ENCODE data around the gene SPATS2L.

SPATS2L gene
- long read RNA-seq, donor 1, full-length matches to known transcripts, result 25 of 224 reads
- long read RNA-seq, donor 1, partial matches to known transcripts, result 190 of 224 reads
- long read RNA-seq, donor 1, other reads (novel, unspliced or antisense), result 9 of 224 reads
- long read RNA-seq, donor 2, partial matches to known transcripts, result 30 of 40 reads
- long read RNA-seq, donor 2, other reads (novel, unspliced or antisense), result 0 of 40 reads
- long read RNA-seq, donor 3, partial matches to known transcripts, result 79 of 89 reads
- long read RNA-seq, donor 3, other reads (novel, unspliced or antisense), result 0 of 89 reads
- long read RNA-seq, donor 4, partial matches to known transcripts, result 42 of 55 reads
- long read RNA-seq, donor 4, other reads (novel, unspliced or antisense), result 0 of 55 reads
- long read RNA-seq, donor 5, transcript SPATS2L-204 (13 exons, 2,463 nt), result major isoform, 7 of 57 reads
- long read RNA-seq, donor 5, transcript SPATS2L-209 (13 exons, 2,698 nt), result minor isoform, 5 of 57 reads
- long read RNA-seq, donor 5, partial matches to known transcripts, result 34 of 57 reads
- long read RNA-seq, donor 5, other reads (novel, unspliced or antisense), result 9 of 57 reads
- long read RNA-seq, donor 6, transcript SPATS2L-204 (13 exons, 2,463 nt), result minor isoform, 5 of 192 reads
- long read RNA-seq, donor 6, transcript SPATS2L-223 (3 exons, 745 nt), result major isoform, 16 of 192 reads
- long read RNA-seq, donor 6, partial matches to known transcripts, result 166 of 192 reads
- long read RNA-seq, donor 6, other reads (novel, unspliced or antisense), result 5 of 192 reads
- long read RNA-seq, donor 7, transcript SPATS2L-223 (3 exons, 745 nt), result major isoform, 15 of 132 reads
- long read RNA-seq, donor 7, partial matches to known transcripts, result 104 of 132 reads
- long read RNA-seq, donor 7, other reads (novel, unspliced or antisense), result 7 of 132 reads
- long read RNA-seq, donor 8, transcript SPATS2L-204 (13 exons, 2,463 nt), result major isoform, 5 of 59 reads
- long read RNA-seq, donor 8, partial matches to known transcripts, result 32 of 59 reads
- long read RNA-seq, donor 8, other reads (novel, unspliced or antisense), result 12 of 59 reads

DNA sequence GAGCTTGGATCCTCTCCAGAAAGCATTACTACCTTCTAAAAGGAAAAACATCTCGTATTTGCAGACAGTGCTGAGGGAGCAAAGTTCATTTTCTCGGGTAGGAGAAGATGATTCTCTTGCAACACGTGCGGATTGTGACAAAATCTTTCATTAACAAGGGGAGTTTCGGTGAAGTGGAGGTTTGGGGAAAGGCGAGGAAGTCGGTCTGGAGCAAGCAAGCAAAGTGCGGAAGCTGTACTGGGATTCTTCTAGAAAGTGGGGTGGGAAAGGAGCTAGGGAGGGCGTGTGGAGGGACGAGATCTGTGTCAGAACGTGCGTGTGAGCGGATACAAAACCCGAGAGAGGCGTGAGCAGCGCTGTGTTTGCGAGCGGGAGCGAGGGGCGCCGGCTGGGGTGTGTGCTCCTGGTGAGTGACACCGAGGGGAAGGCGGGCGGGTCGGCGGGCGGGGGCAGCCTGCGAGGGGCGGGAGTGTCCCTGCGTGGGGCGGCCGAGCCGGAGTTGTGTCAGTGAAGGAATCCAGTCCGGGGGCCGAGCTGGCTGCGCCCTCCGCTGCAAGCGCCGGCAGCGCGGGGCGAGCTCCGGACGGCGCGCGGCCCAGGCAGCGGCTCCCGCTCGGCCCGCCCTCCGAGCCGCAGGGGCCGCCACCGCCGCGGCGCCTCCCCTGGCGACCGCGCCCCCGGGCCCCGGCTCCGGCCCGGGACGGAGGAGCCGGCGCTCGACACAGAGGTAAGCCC is at the start of gene SPATS2L:
Gene SPATS2L, plus strand, starts transcription at position 498 of the 735 bp plus-strand sequence. CDS start 82,552 bp downstream, outside the sequence.
- peak; percentile 83 for DNase-seq

GRCh38 chr2:200257570-200257969 is 48.9 kb upstream of the SPATS2L start:
- no peak for DNase-seq

DNA sequence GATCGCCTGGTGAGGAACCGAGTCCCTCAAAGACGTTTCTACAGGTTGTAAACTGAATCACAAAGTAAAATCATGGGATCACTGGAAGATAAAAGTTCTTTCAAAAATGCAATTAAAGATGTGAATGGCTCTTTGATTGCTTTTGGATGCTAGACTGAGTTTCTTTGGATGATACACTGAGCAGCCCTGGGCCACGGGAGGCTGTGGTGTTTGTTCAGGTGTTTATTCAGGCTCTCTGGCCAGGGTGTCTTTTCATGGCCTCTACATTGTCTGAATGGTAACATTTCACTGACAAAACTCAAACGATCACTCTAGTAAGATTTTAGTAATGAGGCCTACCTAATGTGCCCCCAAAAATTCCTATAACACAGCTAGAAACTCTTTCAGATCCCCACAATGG is 48.4 kb upstream of the SPATS2L start:
- DNase-seq, result no peak

DNA sequence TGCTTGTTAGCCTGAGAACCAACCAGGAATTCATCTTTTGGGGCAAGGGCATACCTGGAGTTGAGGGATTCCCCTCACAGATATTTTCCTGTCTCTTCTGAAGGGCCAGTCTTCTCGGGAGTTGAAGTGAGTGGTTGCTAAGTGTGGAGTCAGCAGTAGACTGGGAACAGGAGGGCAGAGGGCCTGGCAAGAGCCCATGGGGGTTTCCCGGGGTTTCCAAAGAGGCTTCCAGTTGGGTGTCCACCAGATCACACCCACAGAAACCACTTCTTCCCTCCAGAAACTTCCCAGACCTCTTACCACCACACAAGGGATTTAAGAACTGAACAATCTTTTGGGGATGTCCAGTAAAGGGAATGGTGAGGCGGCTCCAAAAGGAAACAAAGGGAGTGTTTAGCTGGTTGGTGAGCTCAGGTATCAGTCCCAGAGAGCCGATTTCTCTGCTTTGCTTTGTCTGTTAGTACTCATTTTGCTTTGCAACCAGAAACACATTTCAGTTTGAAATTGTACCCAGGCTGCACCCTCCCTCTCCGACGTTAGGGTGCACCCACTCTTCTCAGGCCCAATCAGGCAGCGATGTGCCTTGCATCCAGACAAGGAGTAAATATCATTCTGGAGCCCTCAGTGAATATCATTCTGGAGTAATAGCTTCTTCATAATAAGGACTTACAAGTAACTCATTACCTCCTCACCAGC is 47.5 kb upstream of the SPATS2L start:
- DNase-seq, result no peak

GRCh38 chr2:200259577-200259957 is 46.9 kb upstream of the SPATS2L start:
- DNase-seq, result no peak

DNA sequence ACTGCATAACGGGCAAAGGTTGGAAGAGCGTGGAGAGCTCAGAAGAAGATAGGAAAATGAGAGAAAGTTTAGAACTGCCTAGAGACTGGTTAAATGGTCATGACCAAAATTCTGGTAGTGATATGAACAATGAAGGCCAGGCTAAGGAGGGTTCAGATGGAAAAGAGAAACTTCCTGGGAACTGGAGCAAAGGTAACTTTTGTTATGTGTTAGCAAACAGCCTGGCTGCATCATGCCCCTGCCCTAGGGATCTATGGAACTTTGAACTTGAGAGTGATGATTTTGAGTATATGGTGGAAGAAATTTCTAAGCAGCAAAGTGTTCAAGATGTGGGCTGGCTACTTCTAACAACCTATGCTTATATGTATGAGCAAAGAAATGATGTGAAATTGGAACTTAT is 44.4 kb upstream of the SPATS2L start:
- no peak for DNase-seq

- DNase-seq, result no peak
Measured at GRCh38 chr2:200263279-200263678, 43.2 kb upstream of the SPATS2L start.

GRCh38 chr2:200264631-200265030 is 41.9 kb upstream of the SPATS2L start:
- DNase-seq, result no peak

- no peak for DNase-seq
Measured at GRCh38 chr2:200266406-200266805, 40.1 kb upstream of the SPATS2L start.

GRCh38 chr2:200267350-200267749 is 39.1 kb upstream of the SPATS2L start:
- no peak for DNase-seq

- no peak for DNase-seq
Measured at GRCh38 chr2:200270732-200271131, 35.8 kb upstream of the SPATS2L start.

DNA sequence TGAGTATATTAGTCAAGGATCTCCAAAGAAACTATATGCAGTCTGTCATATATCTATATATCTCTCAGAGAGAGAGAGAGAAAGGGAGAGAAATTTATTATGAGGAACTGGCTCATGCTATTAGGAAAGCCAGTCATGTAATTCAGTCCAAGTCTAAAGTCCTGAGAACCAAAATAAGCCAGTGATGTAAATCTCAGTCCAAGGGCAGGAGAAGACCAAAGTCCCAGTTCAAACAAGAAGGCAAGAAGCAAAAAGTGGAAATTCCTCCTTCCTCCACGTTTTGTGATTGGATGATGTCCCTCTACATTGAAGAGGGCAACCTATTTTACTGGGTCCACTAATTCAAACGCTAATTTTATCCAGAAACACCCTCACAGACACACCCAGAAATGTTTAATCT is 34.2 kb upstream of the SPATS2L start:
- no peak for DNase-seq

DNA sequence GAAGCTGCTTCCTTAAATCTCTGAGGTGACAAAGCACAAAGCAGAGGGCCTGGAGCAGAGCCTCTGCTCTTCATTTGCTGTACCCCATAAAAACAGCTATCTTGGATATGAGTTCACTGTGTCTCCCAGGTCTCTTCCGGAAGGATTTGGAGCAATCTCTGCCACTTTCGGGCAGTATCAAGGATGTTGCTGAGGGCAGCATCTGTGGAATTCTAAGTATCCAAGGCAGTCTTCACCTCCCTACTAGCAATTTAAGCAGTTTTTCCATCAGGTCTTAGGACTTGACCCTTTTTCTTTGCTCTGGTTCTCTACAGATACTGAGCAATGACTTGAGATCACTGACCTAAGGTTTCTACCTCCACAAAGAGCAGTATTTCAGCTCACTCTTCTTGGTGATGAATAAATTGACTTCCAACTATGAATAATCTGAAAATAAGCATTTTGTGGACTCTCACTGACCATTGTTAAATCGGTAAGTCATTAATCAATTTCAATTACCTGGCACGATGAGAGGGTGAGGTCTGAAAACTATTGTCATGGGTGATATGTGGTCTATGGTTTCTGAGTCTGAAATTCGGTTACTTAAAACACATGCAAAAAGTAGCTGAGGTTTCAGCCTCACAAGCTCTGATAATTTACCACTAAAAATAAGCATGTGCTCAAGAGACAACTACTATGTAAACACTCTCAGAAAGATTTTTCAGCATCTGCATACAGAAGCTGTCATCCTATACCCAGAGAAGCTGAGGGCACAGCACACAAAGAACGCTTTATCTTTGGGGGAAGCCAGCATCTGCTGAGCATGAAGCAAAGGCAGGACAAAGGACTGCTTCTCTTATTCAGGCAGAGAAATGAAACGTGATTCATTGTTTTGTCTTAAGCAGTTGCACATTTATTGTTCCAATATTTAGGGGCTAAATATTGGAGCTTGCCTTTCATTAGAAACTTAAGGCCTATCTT is 32.1 kb upstream of the SPATS2L start:
- DNase-seq, result no peak

DNA sequence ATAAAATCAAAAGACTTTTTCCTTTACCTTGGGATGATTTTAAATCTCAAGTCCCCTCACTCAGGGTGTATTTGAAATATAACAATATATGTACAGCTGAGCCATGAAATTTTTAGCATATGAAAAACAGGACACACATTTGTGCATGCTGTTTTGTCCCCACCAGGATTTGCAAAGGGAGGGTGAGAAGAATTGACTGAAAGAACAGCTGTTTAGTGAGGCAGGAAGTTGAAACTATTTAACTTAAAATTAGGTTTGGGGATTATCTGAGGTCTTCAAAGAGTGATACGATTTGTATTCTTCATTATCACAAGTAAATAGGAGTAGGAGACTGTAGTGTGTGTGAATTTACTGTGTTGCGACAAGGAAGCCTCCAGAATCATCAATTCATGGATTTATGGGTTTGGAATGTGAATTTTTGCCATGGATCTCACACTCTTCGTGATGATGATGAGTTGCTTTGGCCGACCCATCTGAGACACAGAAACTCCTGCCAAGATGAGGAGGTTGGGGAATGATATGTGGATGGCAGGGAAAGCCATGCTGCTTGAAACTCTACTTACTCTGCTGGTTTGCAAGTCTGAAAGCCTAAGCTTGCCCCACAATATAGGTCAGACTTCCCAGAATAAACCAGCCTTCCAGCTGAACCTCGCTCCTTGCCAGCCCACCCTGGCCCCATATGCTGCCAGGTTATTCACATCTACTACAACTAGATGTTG is 31.0 kb upstream of the SPATS2L start:
- no peak for DNase-seq

- DNase-seq, result no peak
Measured at GRCh38 chr2:200276472-200276871, 30.0 kb upstream of the SPATS2L start.

- no peak for DNase-seq
Measured at GRCh38 chr2:200278694-200279316, 27.7 kb upstream of the SPATS2L start.

- no peak for DNase-seq
Measured at GRCh38 chr2:200279857-200280256, 26.6 kb upstream of the SPATS2L start.

DNA sequence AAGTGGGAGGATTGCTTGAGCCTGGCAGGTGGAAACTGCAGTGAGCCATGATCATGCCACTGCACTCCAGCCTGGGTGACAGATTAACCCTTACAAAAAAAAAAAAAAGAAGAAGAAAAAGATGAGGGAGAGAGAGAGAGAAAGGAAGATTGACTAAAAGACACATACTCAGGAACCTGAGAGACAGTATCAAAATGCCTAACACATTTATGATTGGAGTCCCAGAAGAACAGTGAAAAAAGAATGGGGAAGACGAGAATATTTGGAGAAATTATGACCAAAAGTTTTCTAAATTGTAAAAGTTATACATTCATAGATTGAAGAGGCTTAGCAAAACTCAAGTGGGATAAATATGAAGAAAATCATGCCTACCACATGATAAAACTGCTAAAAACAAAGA is 19.9 kb upstream of the SPATS2L start:
- no peak for DNase-seq
